Medulla oblongata (tissue), 1 donor: ENCODE measurements around the gene CNIH3.

Source experiments
- DNase-seq: peaks from one replicate; pipeline ENCODE4 v3.0.0-alpha.2; 2015; ENCODE audit errors: extremely low spot score

Gene CNIH3

GRCh38 chr1:224616756-224617409, 766 bp downstream of the CNIH3 start:
- no peak for DNase-seq

- no peak for DNase-seq
Measured at GRCh38 chr1:224617410-224618355, 1.6 kb downstream of the CNIH3 start.

GRCh38 chr1:224619209-224619608, 3.1 kb downstream of the CNIH3 start:
- DNase-seq, result no peak

- no peak for DNase-seq
Measured at GRCh38 chr1:224620105-224620504, 4.0 kb downstream of the CNIH3 start.

- DNase-seq, result no peak
Measured at GRCh38 chr1:224621813-224622682, 5.9 kb downstream of the CNIH3 start.

- no peak for DNase-seq
Measured at GRCh38 chr1:224622831-224623230, 6.7 kb downstream of the CNIH3 start.

- DNase-seq, result no peak
Measured at GRCh38 chr1:224623310-224623714, 7.2 kb downstream of the CNIH3 start.

- no peak for DNase-seq
Measured at GRCh38 chr1:224623743-224624333, 7.7 kb downstream of the CNIH3 start.

- DNase-seq, result no peak
Measured at GRCh38 chr1:224624432-224624831, 8.3 kb downstream of the CNIH3 start.

GRCh38 chr1:224626042-224626441, 9.9 kb downstream of the CNIH3 start:
- DNase-seq, result no peak

GRCh38 chr1:224629965-224630364, 13.8 kb downstream of the CNIH3 start:
- DNase-seq, result no peak

GRCh38 chr1:224631462-224632115, 15.5 kb downstream of the CNIH3 start:
- no peak for DNase-seq

- DNase-seq, result no peak
Measured at GRCh38 chr1:224632381-224632871, 16.3 kb downstream of the CNIH3 start.

- DNase-seq, result no peak
Measured at GRCh38 chr1:224632921-224633321, 16.8 kb downstream of the CNIH3 start.

GRCh38 chr1:224635356-224635755, 19.2 kb downstream of the CNIH3 start:
- DNase-seq, result no peak

- no peak for DNase-seq
Measured at GRCh38 chr1:224637515-224637914, 21.4 kb downstream of the CNIH3 start.

- no peak for DNase-seq
Measured at GRCh38 chr1:224637936-224638335, 21.8 kb downstream of the CNIH3 start.

GRCh38 chr1:224639426-224639975, 23.4 kb downstream of the CNIH3 start:
- no peak for DNase-seq

- DNase-seq, result no peak
Measured at GRCh38 chr1:224640018-224640417, 23.9 kb downstream of the CNIH3 start.

GRCh38 chr1:224640587-224640986, 24.5 kb downstream of the CNIH3 start:
- no peak for DNase-seq

GRCh38 chr1:224641030-224641429, 24.9 kb downstream of the CNIH3 start:
- DNase-seq, result no peak
